Measurements from ENCODE around the gene RNF148. TPM values are rescaled to one million over a fixed set of nuclear protein-coding genes. Genes with fewer than 3 reads are reported as not detected.

Gene RNF148
- 0.32 and 1.1 TPM in 2 replicates for total RNA-seq

DNA sequence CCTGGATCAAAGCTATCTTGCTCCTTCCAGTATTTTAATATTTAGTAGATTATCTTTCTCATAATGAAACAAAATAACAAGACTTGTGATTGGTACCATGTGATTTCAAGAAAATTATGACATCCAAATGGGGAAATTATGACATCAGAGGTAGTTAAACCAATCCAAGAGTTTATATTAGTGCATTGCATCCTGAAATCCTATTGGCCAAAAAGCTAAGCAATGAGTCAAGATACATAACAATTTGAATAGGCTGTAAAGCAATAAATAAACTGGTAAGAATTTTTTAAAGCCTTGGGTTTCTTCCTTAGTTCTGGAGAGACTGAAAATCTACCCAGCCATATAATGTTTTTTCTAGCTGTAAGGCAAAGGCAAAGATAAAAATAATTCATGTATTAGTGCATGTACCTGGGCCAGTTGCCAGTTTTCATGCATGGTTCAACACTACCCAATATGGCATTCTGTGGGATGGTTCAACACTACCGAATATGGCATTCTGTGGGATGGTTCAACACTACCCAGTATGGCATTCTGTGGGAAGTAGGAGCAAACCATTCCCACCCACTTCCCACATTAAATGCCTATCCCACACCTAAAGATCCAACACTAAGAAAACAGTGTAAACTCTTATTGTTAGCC is at the start of gene RNF148:
Gene RNF148, minus strand, starts transcription at position 51 of the 639 bp plus-strand sequence. CDS start 172 bp downstream, outside the sequence.

GRCh38 chr7:122699017-122699416 is 3.7 kb downstream of the RNF148 start, which contains the start of gene RNF133:
RNF133 (minus strand) TSS chr7:122699117; CDS start chr7:122698918, 199 bp downstream.

Other genes starting within 250 kb of the RNF148 start
- 0.32 and 1.1 TPM in 2 replicates for gene RNF133, start 3.8 kb downstream of the RNF148 start, total RNA-seq
- gene CADPS2, start 183.5 kb upstream of the RNF148 start, total RNA-seq: 41.9 and 47.7 TPM in 2 replicates